IMR-90 (cell line): Measurements from ENCODE around the gene BRK1.

Experiments
- CEBPB ChIP-seq: IDR thresholded peaks from 2 replicates; pipeline ENCODE4 v1.6.1; 2012; ENCODE audit warnings: low read depth, low read length, improper control_type of control experiment
- FOS ChIP-seq: fragments of 150-350 bp; IDR thresholded peaks from 2 replicates; pipeline ENCODE4 v1.6.1; 2016; ENCODE audit warnings: low read depth, low read length
- MAFK ChIP-seq: IDR thresholded peaks from 2 replicates; pipeline ENCODE4 v1.6.1; 2012; ENCODE audit warnings: low read depth, low read length, improper control_type of control experiment
- MXI1 ChIP-seq: IDR thresholded peaks from 2 replicates; pipeline ENCODE4 v1.6.1; 2012; ENCODE audit warnings: low read depth, mild to moderate bottlenecking, low read length, moderate library complexity, borderline replicate concordance
- NFE2L2 ChIP-seq: fragments of 150-350 bp; IDR thresholded peaks from 2 replicates; pipeline ENCODE4 v1.6.1; 2016; ENCODE audit warnings: low read depth, mild to moderate bottlenecking, low read length
- POLR2A ChIP-seq: IDR thresholded peaks from 2 replicates; pipeline ENCODE4 v1.6.1; 2012; ENCODE audit warnings: mild to moderate bottlenecking, low read depth, low read length
- RAD21 ChIP-seq: IDR thresholded peaks from 2 replicates; pipeline ENCODE4 v1.6.1; 2012; ENCODE audit warnings: low read length, improper control_type of control experiment
- RCOR1 ChIP-seq: IDR thresholded peaks from 2 replicates; pipeline ENCODE4 v1.6.1; 2012; ENCODE audit warnings: mild to moderate bottlenecking, low read length, improper control_type of control experiment; ENCODE audit not compliant: insufficient replicate concordance
- SMC3 ChIP-seq: fragments of 150-350 bp; IDR thresholded peaks from 2 replicates; pipeline ENCODE4 v1.6.1; 2016; ENCODE audit warnings: low read depth, mild to moderate bottlenecking, antibody characterized with exemption, low read length, moderate library complexity
- TF ChIP-seq, protein P1 (sequence below): conservative IDR thresholded peaks from 2 replicates; pipeline ENCODE4 v1.5.1; 2012; ENCODE audit warnings: mild to moderate bottlenecking, low read depth, low read length, improper control_type of control experiment
- TF ChIP-seq, protein P2 (sequence below): fragments of 150-350 bp; IDR thresholded peaks from 2 replicates; pipeline ENCODE4 v1.6.1; 2017; ENCODE audit warnings: mild to moderate bottlenecking, antibody characterized with exemption, low read length, low read depth

DNA sequence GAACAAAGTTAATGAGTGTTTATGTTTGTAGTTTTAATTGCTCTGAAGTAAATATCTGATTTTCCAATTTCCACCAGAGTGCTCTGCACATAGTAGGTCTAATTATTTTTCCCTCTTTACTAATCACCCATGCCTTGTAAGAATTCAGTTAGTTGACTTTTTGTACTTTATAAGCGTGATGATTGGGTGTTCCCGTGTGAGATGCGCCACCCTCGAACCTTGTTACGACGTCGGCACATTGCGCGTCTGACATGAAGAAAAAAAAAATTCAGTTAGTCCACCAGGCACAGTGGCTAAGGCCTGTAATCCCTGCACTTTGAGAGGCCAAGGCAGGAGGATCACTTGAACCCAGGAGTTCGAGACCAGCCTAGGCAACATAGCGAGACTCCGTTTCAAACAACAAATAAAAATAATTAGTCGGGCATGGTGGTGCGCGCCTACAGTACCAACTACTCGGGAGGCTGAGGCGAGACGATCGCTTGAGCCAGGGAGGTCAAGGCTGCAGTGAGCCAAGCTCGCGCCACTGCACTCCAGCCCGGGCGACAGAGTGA lies 25.6 kb downstream of the BRK1 start:
- TF ChIP-seq, protein P1, sequence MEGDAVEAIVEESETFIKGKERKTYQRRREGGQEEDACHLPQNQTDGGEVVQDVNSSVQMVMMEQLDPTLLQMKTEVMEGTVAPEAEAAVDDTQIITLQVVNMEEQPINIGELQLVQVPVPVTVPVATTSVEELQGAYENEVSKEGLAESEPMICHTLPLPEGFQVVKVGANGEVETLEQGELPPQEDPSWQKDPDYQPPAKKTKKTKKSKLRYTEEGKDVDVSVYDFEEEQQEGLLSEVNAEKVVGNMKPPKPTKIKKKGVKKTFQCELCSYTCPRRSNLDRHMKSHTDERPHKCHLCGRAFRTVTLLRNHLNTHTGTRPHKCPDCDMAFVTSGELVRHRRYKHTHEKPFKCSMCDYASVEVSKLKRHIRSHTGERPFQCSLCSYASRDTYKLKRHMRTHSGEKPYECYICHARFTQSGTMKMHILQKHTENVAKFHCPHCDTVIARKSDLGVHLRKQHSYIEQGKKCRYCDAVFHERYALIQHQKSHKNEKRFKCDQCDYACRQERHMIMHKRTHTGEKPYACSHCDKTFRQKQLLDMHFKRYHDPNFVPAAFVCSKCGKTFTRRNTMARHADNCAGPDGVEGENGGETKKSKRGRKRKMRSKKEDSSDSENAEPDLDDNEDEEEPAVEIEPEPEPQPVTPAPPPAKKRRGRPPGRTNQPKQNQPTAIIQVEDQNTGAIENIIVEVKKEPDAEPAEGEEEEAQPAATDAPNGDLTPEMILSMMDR, result no peak
- TF ChIP-seq POLR2A, result no peak
- no peak for TF ChIP-seq MXI1
- TF ChIP-seq SMC3, result no peak
- TF ChIP-seq RAD21, result no peak
- TF ChIP-seq RCOR1, result no peak
- TF ChIP-seq, protein P2, sequence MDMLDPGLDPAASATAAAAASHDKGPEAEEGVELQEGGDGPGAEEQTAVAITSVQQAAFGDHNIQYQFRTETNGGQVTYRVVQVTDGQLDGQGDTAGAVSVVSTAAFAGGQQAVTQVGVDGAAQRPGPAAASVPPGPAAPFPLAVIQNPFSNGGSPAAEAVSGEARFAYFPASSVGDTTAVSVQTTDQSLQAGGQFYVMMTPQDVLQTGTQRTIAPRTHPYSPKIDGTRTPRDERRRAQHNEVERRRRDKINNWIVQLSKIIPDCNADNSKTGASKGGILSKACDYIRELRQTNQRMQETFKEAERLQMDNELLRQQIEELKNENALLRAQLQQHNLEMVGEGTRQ, result no peak
- TF ChIP-seq NFE2L2, result no peak
- no peak for TF ChIP-seq MAFK
- TF ChIP-seq FOS, result no peak
- no peak for TF ChIP-seq CEBPB
